OCI-LY7 (cell line): ENCODE data around the gene PRKAR2A.

Source experiments
- EZH2phosphoT487 ChIP-seq: fragments of 200-600 bp; sonication (generic); IDR thresholded peaks from 2 replicates; pipeline ENCODE4 v1.6.1; 2018; ENCODE audit warnings: low read depth, borderline replicate concordance, mild to moderate bottlenecking, mixed run types, antibody characterized with exemption, low read length, moderate library complexity, mixed read lengths
- TF ChIP-seq, protein P1 (sequence below): fragments of 200-600 bp; sonication (generic); conservative IDR thresholded peaks from 2 replicates; pipeline ENCODE4 v1.5.1; 2014; ENCODE audit warnings: mild to moderate bottlenecking, antibody characterized with exemption, low read length, moderate library complexity, mixed read lengths

- TF ChIP-seq, protein P1, sequence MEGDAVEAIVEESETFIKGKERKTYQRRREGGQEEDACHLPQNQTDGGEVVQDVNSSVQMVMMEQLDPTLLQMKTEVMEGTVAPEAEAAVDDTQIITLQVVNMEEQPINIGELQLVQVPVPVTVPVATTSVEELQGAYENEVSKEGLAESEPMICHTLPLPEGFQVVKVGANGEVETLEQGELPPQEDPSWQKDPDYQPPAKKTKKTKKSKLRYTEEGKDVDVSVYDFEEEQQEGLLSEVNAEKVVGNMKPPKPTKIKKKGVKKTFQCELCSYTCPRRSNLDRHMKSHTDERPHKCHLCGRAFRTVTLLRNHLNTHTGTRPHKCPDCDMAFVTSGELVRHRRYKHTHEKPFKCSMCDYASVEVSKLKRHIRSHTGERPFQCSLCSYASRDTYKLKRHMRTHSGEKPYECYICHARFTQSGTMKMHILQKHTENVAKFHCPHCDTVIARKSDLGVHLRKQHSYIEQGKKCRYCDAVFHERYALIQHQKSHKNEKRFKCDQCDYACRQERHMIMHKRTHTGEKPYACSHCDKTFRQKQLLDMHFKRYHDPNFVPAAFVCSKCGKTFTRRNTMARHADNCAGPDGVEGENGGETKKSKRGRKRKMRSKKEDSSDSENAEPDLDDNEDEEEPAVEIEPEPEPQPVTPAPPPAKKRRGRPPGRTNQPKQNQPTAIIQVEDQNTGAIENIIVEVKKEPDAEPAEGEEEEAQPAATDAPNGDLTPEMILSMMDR, result peak; percentile 57
- no peak for TF ChIP-seq EZH2phosphoT487
Observed at GRCh38 chr3:48765376-48765775, 82.3 kb downstream of the PRKAR2A start.
